K562 (cell line): ENCODE data around the gene ZNF324B. TPM values are rescaled to one million over a fixed set of nuclear protein-coding genes. Genes with fewer than 3 reads are reported as not detected.

Source experiments
- ETS2 ChIP-seq: IDR thresholded peaks from 2 replicates; pipeline ENCODE4 v1.6.1; 2016; ENCODE audit warnings: borderline replicate concordance, missing genetic modification characterization, mild to moderate bottlenecking, moderate library complexity, missing compliant biosample characterization; ENCODE audit not compliant: poor library complexity, severe bottlenecking
- HOXB6 ChIP-seq: fragments of 250-450 bp; sonication (Bioruptor Pico); IDR thresholded peaks from 2 replicates; pipeline ENCODE4 v1.5.1; 2022; ENCODE audit warnings: mild to moderate bottlenecking, borderline replicate concordance
- MCM2 ChIP-seq: fragments of 450-650 bp; IDR thresholded peaks from 2 replicates; pipeline ENCODE4 v1.6.1; 2017; ENCODE audit warnings: low read depth, mild to moderate bottlenecking
- NBN ChIP-seq: fragments of 450-650 bp; IDR thresholded peaks from 2 replicates; pipeline ENCODE4 v1.6.1; 2016; ENCODE audit warnings: low read depth, mild to moderate bottlenecking
- NR2F6 ChIP-seq: fragments of 450-650 bp; formaldehyde crosslinking; IDR thresholded peaks from 2 replicates; pipeline ENCODE4 v1.4.0; 2020; ENCODE audit warnings: mild to moderate bottlenecking
- NR4A1 ChIP-seq, 2 experiments: fragments of 250-450 bp in 1 of 2; fragments of 450-650 bp in 1 of 2; sonication (Bioruptor Pico) in 1 of 2; IDR thresholded peaks; 2 replicates each; pipeline versions ENCODE4 v1.4.0 to v1.6.1; 2016 to 2020; ENCODE audit warnings: mild to moderate bottlenecking in 2 of 2, missing compliant biosample characterization in 1 of 2, missing genetic modification characterization in 1 of 2, moderate library complexity in 1 of 2
- OTX1 ChIP-seq: fragments of 450-650 bp; formaldehyde crosslinking; IDR thresholded peaks from 2 replicates; pipeline ENCODE4 v1.4.0; 2022; ENCODE audit warnings: mild to moderate bottlenecking
- TRIM24 ChIP-seq, 2 experiments: fragments of 450-650 bp; IDR thresholded peaks; 2 replicates each; pipeline ENCODE4 v1.6.1; 2016
- ZEB2 ChIP-seq: fragments of 450-650 bp; IDR thresholded peaks from 2 replicates; pipeline ENCODE4 v1.6.1; 2016
- ZKSCAN1 ChIP-seq: fragments of 150-350 bp; IDR thresholded peaks from 2 replicates; pipeline ENCODE4 v1.6.1; 2016; ENCODE audit warnings: low read depth, low read length
- ZNF121 ChIP-seq: sonication (generic); formaldehyde crosslinking; conservative IDR thresholded peaks from 2 replicates; pipeline ENCODE4 v1.8.0; 2022; ENCODE audit warnings: missing genetic modification reagents
- ZNF217 ChIP-seq: sonication (generic); formaldehyde crosslinking; IDR thresholded peaks from 2 replicates; pipeline ENCODE4 v1.8.0; 2022; ENCODE audit warnings: mild to moderate bottlenecking, missing genetic modification reagents
- ZNF282 ChIP-seq: sonication (generic); formaldehyde crosslinking; IDR thresholded peaks from 2 replicates; pipeline ENCODE4 v1.8.1; 2023; ENCODE audit warnings: missing genetic modification reagents
- ZNF316 ChIP-seq: fragments of 450-650 bp; IDR thresholded peaks from 2 replicates; pipeline ENCODE4 v1.6.1; 2016
- ZNF75A ChIP-seq: fragments of 450-650 bp; formaldehyde crosslinking; IDR thresholded peaks from 2 replicates; pipeline ENCODE4 v1.4.0; 2020; ENCODE audit warnings: mild to moderate bottlenecking
- polyA plus RNA-seq, 8 experiments: library from polyadenylated mRNA; depleted of rRNA in 4 of 8; stranded (reverse) in 5 of 8; unstranded in 3 of 8; fragments of >200 nt; fragmentation: Nextera tagmentation in 2 of 8; fragmentation: Illumina TruSeq in 1 of 8; extraction: Ambion mirVana in 2 of 8; extraction: Trizol in 1 of 8; gene quantifications; 2 replicates each; pipeline versions ENCODE4 v1.2.1 to v1.2.3, GENCODE V29; 2011 to 2014; ENCODE audit warnings: inconsistent platforms in 1 of 8, missing spikeins in 1 of 8
- total RNA-seq, 7 experiments: library from RNA; depleted of rRNA in 6 of 7; stranded (reverse); fragments of >200 nt in 6 of 7; fragmentation: Illumina TruSeq in 2 of 7; extraction: Trizol in 2 of 7; gene quantifications; 2 replicates each; pipeline versions ENCODE4 v1.2.1 to v1.2.3, GENCODE V29; 2011 to 2021; ENCODE audit warnings: low replicate concordance in 1 of 7
- TF ChIP-seq, protein P1 (sequence below): sonication (generic); formaldehyde crosslinking; IDR thresholded peaks from 2 replicates; pipeline ENCODE4 v1.8.0; 2022; ENCODE audit warnings: missing genetic modification reagents, mild to moderate bottlenecking, borderline replicate concordance
- TF ChIP-seq, protein P2 (sequence below), 2 experiments: IDR thresholded peaks in 1 of 2; conservative IDR thresholded peaks in 1 of 2; 2 replicates each; pipeline ENCODE4 v1.6.1; 2016; ENCODE audit warnings: low read depth in 2 of 2, mild to moderate bottlenecking in 1 of 2, missing compliant biosample characterization in 1 of 2, missing genetic modification characterization in 1 of 2, moderate library complexity in 1 of 2
- TF ChIP-seq, protein P3 (sequence below): fragments of 450-650 bp; IDR thresholded peaks from 2 replicates; pipeline ENCODE4 v1.6.1; 2016; ENCODE audit warnings: antibody characterized with exemption
- TF ChIP-seq, protein P4 (sequence below): fragments of 250-450 bp; sonication (Bioruptor Pico); IDR thresholded peaks from 2 replicates; pipeline ENCODE4 v1.8.0; 2022; ENCODE audit warnings: inconsistent platforms

Gene ZNF324B
- total and polyA plus RNA-seq, 9 of the 15 experiments (the other 6 are each of a cell fraction or from before 2014, with no cell fraction given) = 0.20 to 13.5 (median 5.7) TPM

DNA sequence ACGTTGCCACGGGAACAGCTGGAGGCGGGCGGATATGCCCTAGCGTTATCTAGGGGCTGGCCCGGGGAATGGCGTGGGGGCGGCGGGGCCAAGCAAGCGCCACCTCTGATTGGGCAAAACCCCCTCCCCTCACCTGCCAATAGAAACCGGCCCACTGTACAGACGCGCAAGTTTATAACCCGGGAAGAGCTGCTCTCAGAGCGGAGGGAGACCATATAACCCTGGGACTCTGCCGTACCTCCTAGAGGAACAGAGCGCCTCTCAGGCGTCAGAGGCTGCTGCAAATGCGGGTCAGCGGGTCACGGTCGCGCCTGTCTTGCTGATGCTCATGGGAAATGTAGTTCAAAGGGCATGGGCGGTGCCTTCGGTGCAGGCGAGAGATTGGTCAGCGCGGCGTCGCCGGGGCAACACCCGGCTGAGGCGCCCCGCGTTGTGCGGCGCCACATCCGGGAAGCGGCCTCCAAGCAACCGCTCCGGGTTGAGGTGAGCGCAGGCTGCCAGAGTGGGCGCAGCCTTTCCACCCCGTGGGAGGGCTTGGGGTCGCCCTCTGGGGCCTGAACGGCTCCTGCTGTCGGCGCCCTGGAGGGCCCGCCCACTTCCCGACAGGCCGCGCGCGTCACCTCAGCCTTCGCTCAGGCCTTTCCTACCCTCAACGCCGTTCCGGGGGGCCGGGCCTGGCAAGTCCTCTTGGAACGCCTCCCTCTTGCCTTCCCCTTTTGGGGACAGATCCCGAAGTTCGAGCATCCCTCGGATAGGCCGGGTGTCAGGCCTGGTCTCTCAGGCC lies 24.5 kb downstream of the ZNF324B start, which contains the start of gene ZNF446 (continued):
- TF ChIP-seq, protein P1, sequence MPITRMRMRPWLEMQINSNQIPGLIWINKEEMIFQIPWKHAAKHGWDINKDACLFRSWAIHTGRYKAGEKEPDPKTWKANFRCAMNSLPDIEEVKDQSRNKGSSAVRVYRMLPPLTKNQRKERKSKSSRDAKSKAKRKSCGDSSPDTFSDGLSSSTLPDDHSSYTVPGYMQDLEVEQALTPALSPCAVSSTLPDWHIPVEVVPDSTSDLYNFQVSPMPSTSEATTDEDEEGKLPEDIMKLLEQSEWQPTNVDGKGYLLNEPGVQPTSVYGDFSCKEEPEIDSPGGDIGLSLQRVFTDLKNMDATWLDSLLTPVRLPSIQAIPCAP (CRISPR knock-in tag) = no peak
- TF ChIP-seq ETS2 = no peak
- TF ChIP-seq, protein P2, sequence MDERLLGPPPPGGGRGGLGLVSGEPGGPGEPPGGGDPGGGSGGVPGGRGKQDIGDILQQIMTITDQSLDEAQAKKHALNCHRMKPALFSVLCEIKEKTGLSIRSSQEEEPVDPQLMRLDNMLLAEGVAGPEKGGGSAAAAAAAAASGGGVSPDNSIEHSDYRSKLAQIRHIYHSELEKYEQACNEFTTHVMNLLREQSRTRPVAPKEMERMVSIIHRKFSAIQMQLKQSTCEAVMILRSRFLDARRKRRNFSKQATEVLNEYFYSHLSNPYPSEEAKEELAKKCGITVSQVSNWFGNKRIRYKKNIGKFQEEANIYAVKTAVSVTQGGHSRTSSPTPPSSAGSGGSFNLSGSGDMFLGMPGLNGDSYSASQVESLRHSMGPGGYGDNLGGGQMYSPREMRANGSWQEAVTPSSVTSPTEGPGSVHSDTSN (CRISPR knock-in tag; IDR thresholded peaks at IDR 0.05; ENCODE audit: low read depth) = no peak
- TF ChIP-seq, protein P2 (tag; conservative IDR thresholded peaks at IDR 0.05; ENCODE audit: low read depth) = 0 out of 2 replicates have a peak, but pooled peaks have one; percentile 40
- TF ChIP-seq ZKSCAN1 = 0 out of 2 replicates have a peak, but pooled peaks have one; percentile 11
- TF ChIP-seq, protein P3, sequence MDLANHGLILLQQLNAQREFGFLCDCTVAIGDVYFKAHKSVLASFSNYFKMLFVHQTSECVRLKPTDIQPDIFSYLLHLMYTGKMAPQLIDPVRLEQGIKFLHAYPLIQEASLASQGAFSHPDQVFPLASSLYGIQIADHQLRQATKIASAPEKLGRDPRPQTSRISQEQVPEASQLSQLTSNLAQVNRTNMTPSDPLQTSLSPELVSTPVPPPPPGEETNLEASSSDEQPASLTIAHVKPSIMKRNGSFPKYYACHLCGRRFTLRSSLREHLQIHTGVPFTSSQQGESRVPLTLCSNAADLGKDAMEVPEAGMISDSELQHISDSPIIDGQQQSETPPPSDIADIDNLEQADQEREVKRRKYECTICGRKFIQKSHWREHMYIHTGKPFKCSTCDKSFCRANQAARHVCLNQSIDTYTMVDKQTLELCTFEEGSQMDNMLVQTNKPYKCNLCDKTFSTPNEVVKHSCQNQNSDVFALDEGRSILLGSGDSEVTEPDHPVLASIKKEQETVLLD = no peak
- no peak for TF ChIP-seq ZNF121 (CRISPR knock-in tag)
- no peak for TF ChIP-seq OTX1 (CRISPR knock-in tag)
- no peak for TF ChIP-seq ZNF75A
- peak; percentile 38; the same call in 1 of the 2 replicates for TF ChIP-seq NBN
- TF ChIP-seq NR4A1 (CRISPR knock-in tag; IDR thresholded peaks at IDR 0.05) = no peak
- 0 out of 2 replicates have a peak, but pooled peaks have one; percentile 19 for TF ChIP-seq NR4A1 (tag; IDR thresholded peaks at IDR 0.05)
- TF ChIP-seq, protein P4, sequence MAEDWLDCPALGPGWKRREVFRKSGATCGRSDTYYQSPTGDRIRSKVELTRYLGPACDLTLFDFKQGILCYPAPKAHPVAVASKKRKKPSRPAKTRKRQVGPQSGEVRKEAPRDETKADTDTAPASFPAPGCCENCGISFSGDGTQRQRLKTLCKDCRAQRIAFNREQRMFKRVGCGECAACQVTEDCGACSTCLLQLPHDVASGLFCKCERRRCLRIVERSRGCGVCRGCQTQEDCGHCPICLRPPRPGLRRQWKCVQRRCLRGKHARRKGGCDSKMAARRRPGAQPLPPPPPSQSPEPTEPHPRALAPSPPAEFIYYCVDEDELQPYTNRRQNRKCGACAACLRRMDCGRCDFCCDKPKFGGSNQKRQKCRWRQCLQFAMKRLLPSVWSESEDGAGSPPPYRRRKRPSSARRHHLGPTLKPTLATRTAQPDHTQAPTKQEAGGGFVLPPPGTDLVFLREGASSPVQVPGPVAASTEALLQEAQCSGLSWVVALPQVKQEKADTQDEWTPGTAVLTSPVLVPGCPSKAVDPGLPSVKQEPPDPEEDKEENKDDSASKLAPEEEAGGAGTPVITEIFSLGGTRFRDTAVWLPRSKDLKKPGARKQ (CRISPR knock-in tag) = no peak
- no peak for TF ChIP-seq MCM2
- no peak for TF ChIP-seq NR2F6 (CRISPR knock-in tag)
- TF ChIP-seq ZEB2 = no peak
- TF ChIP-seq TRIM24 (IDR thresholded peaks at IDR 0.05) = peak in 1 of 2 experiments; percentile 1; a peak in 1 of 4 replicates
- no peak for TF ChIP-seq ZNF282
- TF ChIP-seq HOXB6 (CRISPR knock-in tag) = no peak
- no peak for TF ChIP-seq ZNF217
- TF ChIP-seq ZNF316 = no peak
